Activated naive CD4-positive, alpha-beta T cell treated with anti-CD3 and anti-CD28 coated beads for 36 hours (primary cell): Measurements from ENCODE around the gene KMT2A. TPM values are rescaled to one million over a fixed set of nuclear protein-coding genes. Genes with fewer than 3 reads are reported as not detected.
A peak's percentile ranks its signal among the peaks of the same experiment; 100 is the strongest.
"Not testable (repeated sequence)": the region's sequence is repeated elsewhere in the genome, so short reads cannot be mapped to it uniquely, and the experiment has no call there.

Experiments
- CTCF ChIA-PET: fragments of 350-600 bp; sonication (Branson Sonifier 250); formaldehyde crosslinking; loops from one replicate; lab custom pipeline; 2021; ENCODE audit warnings: antibody characterized with exemption; lab: Charles Lee
- DNase-seq: peaks from one replicate; pipeline ENCODE4 v3.0.0-alpha.2; 2020
- H3K27ac Mint-ChIP-seq: one replicate; pipeline ENCODE4 v1.8.0; 2021; ENCODE audit warnings: mild to moderate bottlenecking, mixed read lengths
- H3K27me3 Mint-ChIP-seq: one replicate; pipeline ENCODE4 v1.8.0; 2021; ENCODE audit warnings: low read depth, mixed read lengths
- H3K36me3 Mint-ChIP-seq: one replicate; pipeline ENCODE4 v1.8.0; 2021; ENCODE audit warnings: low read depth, mixed read lengths
- H3K4me1 Mint-ChIP-seq: one replicate; pipeline ENCODE4 v1.8.0; 2021; ENCODE audit warnings: low read depth, mixed read lengths
- H3K4me3 Mint-ChIP-seq: one replicate; pipeline ENCODE4 v1.8.0; 2021; ENCODE audit warnings: mild to moderate bottlenecking, moderate library complexity, mixed read lengths
- H3K9me3 Mint-ChIP-seq: one replicate; pipeline ENCODE4 v1.8.0; 2021; ENCODE audit warnings: mixed read lengths
- intact Hi-C: fragments of 100-400 bp; cut with micrococcal nuclease; formaldehyde crosslinking; loops from one replicate; pipeline ENCODE4 v1.15.1; 2023
- total RNA-seq, 2 experiments: library from RNA; stranded (reverse); gene quantifications; one replicate each; pipeline ENCODE4 v1.2.3, GENCODE V29; 2021

KMT2A gene
- total RNA-seq, 2 experiments from 2014 or later, result 68.4 to 68.5 TPM

DNA sequence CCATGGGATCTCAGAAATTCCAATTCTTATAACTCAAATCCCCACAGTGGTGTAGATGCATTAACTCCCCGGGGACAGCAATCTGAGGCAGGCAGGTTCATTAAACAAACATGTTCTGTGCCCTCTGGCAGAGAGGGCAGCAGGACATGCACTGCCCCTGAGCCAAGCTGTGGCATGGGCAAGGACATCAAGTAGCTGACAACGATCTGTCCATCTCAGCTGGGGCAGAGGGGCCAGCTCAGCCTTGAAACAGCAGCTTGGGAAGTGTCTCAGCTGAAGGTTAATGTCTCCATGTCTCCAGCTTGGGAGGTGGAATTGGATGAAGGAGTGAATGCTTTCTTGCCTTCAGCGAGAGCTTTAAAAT lies 108.3 kb downstream of the KMT2A start:
- Mint-ChIP-seq H3K27me3 (no peaks in the 10 kb centered on the region), H3K36me3 (peaks cover 4% of the 10 kb centered on the region), H3K27ac (no peak overlapping the region), H3K9me3 (no peaks in the 10 kb centered on the region), H3K4me3 (no peak overlapping the region), H3K4me1 (no peaks in the 10 kb centered on the region)
- CTCF ChIA-PET, result no interaction called here
- intact Hi-C loops, result no loop called here
- DNase-seq, result no peak

GRCh38 chr11:118545533-118545932 lies 109.2 kb downstream of the KMT2A start:
- H3K27me3 Mint-ChIP-seq, result no peaks in the 10 kb centered on the region
- no peak for DNase-seq
- CTCF ChIA-PET, result no interaction called here
- H3K27ac Mint-ChIP-seq, result no peak overlapping the region
- intact Hi-C loops, result no loop called here
- H3K9me3 Mint-ChIP-seq, result no peaks in the 10 kb centered on the region
- H3K36me3 Mint-ChIP-seq, result peaks cover 1% of the 10 kb centered on the region
- no peak overlapping the region for H3K4me3 Mint-ChIP-seq
- H3K4me1 Mint-ChIP-seq, result no peaks in the 10 kb centered on the region

GRCh38 chr11:118547132-118547531 lies 110.8 kb downstream of the KMT2A start:
- intact Hi-C loops, result no loop called here
- H3K27me3 Mint-ChIP-seq, result no peaks in the 10 kb centered on the region

DNA sequence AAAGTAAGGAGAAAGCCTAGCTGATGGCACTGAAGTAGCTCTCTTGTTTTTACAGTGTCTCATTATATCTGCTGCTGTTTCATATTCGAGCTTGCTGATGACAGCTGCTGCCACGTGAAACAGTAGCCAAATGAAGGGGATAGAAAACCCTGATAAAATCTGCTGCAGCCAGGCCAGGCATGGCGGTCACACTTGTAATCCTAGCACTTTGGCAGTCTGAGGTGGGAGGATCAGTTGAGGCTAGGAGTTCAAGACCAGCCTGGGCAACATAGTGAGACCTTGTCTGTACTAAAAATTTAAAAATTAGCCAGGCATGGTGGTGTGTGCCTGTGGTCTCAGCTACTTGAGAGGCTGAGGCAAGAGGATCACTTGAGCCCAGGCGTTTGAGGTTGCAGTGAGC lies 116.0 kb downstream of the KMT2A start:
- Mint-ChIP-seq H3K9me3 (no peaks in the 10 kb centered on the region), H3K36me3 (peaks cover 11% of the 10 kb centered on the region), H3K27me3 (no peaks in the 10 kb centered on the region), H3K4me3 (no peak overlapping the region), H3K27ac (no peak overlapping the region), H3K4me1 (no peaks in the 10 kb centered on the region)
- CTCF ChIA-PET, result no interaction called here
- no peak for DNase-seq
- intact Hi-C loops, result no loop called here

More at GRCh38 chr11:118547132-118547531, 110.8 kb downstream of the KMT2A start:
- no peak overlapping the region for H3K27ac Mint-ChIP-seq
- H3K4me3 Mint-ChIP-seq, result no peak overlapping the region
- H3K9me3 Mint-ChIP-seq, result no peaks in the 10 kb centered on the region
- CTCF ChIA-PET, result interaction anchor here (0.7 kb wide), 1 partner anchor 10 kb away, joined by 3 read pairs; no protein-coding TSS in a partner anchor
- DNase-seq, result no peak
- H3K36me3 Mint-ChIP-seq, result peaks cover 4% of the 10 kb centered on the region
- no peaks in the 10 kb centered on the region for H3K4me1 Mint-ChIP-seq

GRCh38 chr11:118560806-118561205 lies 124.5 kb downstream of the KMT2A start:
- Mint-ChIP-seq H3K4me1 (peaks cover 17% of the 10 kb centered on the region), H3K4me3 (no peak overlapping the region), H3K36me3 (peaks cover 1% of the 10 kb centered on the region), H3K27me3 (no peaks in the 10 kb centered on the region), H3K9me3 (no peaks in the 10 kb centered on the region), H3K27ac (no peak overlapping the region)
- DNase-seq, result no peak
- CTCF ChIA-PET, result no interaction called here
- intact Hi-C loops, result no loop called here

GRCh38 chr11:118565051-118565450 lies 128.8 kb downstream of the KMT2A start:
- H3K4me3 Mint-ChIP-seq, result peak overlapping the region; percentile 70
- no peak for DNase-seq
- no peaks in the 10 kb centered on the region for H3K9me3 Mint-ChIP-seq
- intact Hi-C loops, result no loop called here
- no peaks in the 10 kb centered on the region for H3K27me3 Mint-ChIP-seq
- H3K36me3 Mint-ChIP-seq, result no peaks in the 10 kb centered on the region
- CTCF ChIA-PET, result no interaction called here
- peaks cover 24% of the 10 kb centered on the region for H3K4me1 Mint-ChIP-seq
- no peak overlapping the region for H3K27ac Mint-ChIP-seq

DNA sequence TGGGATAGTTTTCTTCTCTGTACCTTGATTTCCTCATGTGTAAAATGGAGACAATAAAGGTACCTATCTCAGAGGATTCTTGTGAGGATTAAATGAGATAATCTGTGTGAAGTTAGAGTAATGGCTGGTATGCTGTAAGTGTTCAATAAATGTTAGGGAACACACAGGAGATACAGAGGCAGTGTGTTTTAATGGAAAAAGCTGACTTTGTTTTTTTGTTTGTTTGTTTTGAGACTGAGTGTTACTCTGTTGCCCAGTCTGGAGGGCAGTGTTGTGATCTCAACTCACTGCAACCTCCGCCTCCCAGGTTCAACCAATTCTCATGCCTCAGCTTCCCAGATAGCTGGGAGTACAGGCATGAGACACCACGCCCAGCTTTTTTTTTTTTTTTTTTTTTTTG lies 133.4 kb downstream of the KMT2A start:
- peaks cover 41% of the 10 kb centered on the region for H3K4me1 Mint-ChIP-seq
- H3K27me3 Mint-ChIP-seq, result no peaks in the 10 kb centered on the region
- CTCF ChIA-PET, result interaction anchor here (0.5 to 1.6 kb wide), 8 partner anchors 12 to 427 kb away, joined by 3 to 6 read pairs (median 3); no protein-coding TSS in a partner anchor
- intact Hi-C loops, result loop anchor here (1.0 to 5.0 kb wide), 2 partner anchors 267 to 362 kb away; no protein-coding TSS in a partner anchor
- no peak overlapping the region for H3K27ac Mint-ChIP-seq
- no peaks in the 10 kb centered on the region for H3K9me3 Mint-ChIP-seq
- peaks cover 10% of the 10 kb centered on the region for H3K36me3 Mint-ChIP-seq
- no peak for DNase-seq
- H3K4me3 Mint-ChIP-seq, result no peak overlapping the region

GRCh38 chr11:118570787-118571186 lies 134.5 kb downstream of the KMT2A start:
- peak overlapping the region; percentile 94 for H3K27ac Mint-ChIP-seq
- no peaks in the 10 kb centered on the region for H3K27me3 Mint-ChIP-seq
- no peaks in the 10 kb centered on the region for H3K9me3 Mint-ChIP-seq
- CTCF ChIA-PET, result interaction anchor here (0.7 kb wide), 1 partner anchor 425 kb away, joined by 5 read pairs; no protein-coding TSS in a partner anchor
- H3K4me1 Mint-ChIP-seq, result peaks cover 45% of the 10 kb centered on the region
- H3K4me3 Mint-ChIP-seq, result no peak overlapping the region
- H3K36me3 Mint-ChIP-seq, result peaks cover 12% of the 10 kb centered on the region
- no peak for DNase-seq
- intact Hi-C loops, result loop anchor here (5.0 kb wide), 1 partner anchor 363 kb away; no protein-coding TSS in a partner anchor

DNA sequence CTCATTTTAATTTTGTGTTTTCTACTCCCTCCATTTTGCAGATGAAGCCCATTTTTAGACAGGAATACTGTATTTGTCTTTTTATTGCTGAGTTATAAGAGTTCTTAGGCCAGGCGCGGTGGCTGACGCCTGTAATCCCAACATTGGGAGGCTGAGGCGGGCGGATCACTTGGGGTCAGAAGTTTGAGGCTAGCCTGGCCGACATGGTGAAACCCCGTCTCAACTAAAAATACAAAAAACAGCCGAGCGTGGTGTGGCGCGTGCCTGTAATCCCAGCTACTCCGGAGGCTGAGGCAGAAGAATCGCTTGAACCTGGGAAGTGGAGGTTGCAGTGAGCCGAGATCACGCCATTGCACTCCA lies 135.4 kb downstream of the KMT2A start:
- CTCF ChIA-PET, H3K9me3 Mint-ChIP-seq, H3K27me3 Mint-ChIP-seq: not testable (repeated sequence)
- intact Hi-C loops, result loop anchor here (1.0 to 5.0 kb wide), 5 partner anchors 171 to 459 kb away; partner anchors contain the start of genes ATP5MG, RPS25, SLC37A4 and TRAPPC4
- peak; percentile 24 for DNase-seq
- peaks cover 47% of the 10 kb centered on the region for H3K4me1 Mint-ChIP-seq
- peak overlapping the region; percentile 94 for H3K27ac Mint-ChIP-seq
- H3K4me3 Mint-ChIP-seq, result peak overlapping the region; percentile 91
- H3K36me3 Mint-ChIP-seq, result peaks cover 15% of the 10 kb centered on the region

DNA sequence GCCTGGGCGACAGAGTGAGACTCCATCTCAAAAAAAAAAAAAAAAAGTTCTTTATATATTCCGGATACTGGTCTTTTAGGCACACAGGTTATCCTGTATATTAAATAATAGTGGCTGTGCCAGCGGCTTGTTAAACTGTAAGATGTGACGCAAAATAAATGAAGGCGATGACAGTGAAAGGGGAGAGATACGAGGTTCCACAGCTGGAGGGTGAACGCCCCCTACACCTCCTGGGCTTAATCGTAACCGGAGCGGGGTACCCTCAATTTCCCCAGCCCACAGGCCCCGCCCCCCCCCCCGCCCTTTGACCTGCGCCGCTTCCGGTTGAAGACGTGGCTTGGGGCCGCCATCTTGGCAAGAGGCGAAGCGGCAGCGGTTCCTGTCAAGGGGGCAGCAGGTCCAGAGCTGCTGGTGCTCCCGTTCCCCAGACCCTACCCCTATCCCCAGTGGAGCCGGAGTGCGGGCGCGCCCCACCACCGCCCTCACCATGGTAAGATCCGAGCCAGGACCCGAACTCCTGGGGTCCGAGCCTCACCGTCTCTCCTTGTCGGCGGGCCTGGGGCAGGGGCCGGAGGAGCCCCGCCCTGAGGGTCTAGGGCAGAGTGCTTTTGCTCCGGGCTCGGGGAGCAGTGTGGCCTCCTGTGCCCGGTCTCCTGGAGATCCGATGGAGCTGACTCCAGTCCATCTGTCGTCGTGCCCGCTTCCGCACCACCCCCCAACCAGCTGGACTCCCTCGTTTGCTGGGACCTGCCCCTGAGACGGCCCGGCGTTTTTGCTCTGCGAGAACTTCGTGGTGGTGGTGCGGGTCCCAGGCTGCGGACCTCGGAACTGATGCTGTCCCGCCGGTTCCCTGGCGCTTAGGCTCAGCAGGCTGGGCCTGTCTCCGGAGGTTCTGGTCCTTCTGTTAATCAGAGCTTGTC lies 136.0 kb downstream of the KMT2A start, which contains the start of gene ARCN1:
Gene ARCN1 (plus strand): TSS at position 349 of the 920 bp plus-strand sequence. CDS start 139 bp downstream, at position 488.
- intact Hi-C loops, result loop anchor here (1.0 to 5.0 kb wide), 5 partner anchors 172 to 458 kb away; partner anchors contain the start of genes ATP5MG, RPS25, SLC37A4 and TRAPPC4
- peak; percentile 84 for DNase-seq
- Mint-ChIP-seq H3K9me3 (no peaks in the 10 kb centered on the region), H3K27ac (peak within 1 kb of the TSS; percentile 94), H3K36me3 (peaks cover 17% of the 10 kb centered on the region), H3K4me3 (peak within 1 kb of the TSS; percentile 91), H3K4me1 (peaks cover 54% of the 10 kb centered on the region), H3K27me3 (no peaks in the 10 kb centered on the region)
- CTCF ChIA-PET, result interaction anchor here (1.5 kb wide), 1 partner anchor 38 kb away, joined by 5 read pairs; no protein-coding TSS in a partner anchor

- no peaks in the 10 kb centered on the region for H3K27me3 Mint-ChIP-seq
- intact Hi-C loops, result loop anchor here (1.0 to 5.0 kb wide), 7 partner anchors 36 to 457 kb away; partner anchors contain the start of genes ATP5MG, RPS25, SLC37A4 and TRAPPC4
- peak overlapping the region; percentile 94 for H3K27ac Mint-ChIP-seq
- peaks cover 20% of the 10 kb centered on the region for H3K36me3 Mint-ChIP-seq
- CTCF ChIA-PET, result interaction anchor here (1.5 kb wide), 1 partner anchor 37 kb away, joined by 5 read pairs; no protein-coding TSS in a partner anchor
- no peaks in the 10 kb centered on the region for H3K9me3 Mint-ChIP-seq
- H3K4me3 Mint-ChIP-seq, result peak overlapping the region; percentile 91
- peak; percentile 57 for DNase-seq
- peaks cover 58% of the 10 kb centered on the region for H3K4me1 Mint-ChIP-seq
Observed at GRCh38 chr11:118572981-118573550, 136.8 kb downstream of the KMT2A start.

GRCh38 chr11:118574636-118575035 lies 138.3 kb downstream of the KMT2A start:
- Mint-ChIP-seq H3K9me3 (no peaks in the 10 kb centered on the region), H3K27me3 (no peaks in the 10 kb centered on the region), H3K4me3 (peak overlapping the region; percentile 21), H3K27ac (no peak overlapping the region), H3K4me1 (peaks cover 64% of the 10 kb centered on the region), H3K36me3 (peaks cover 20% of the 10 kb centered on the region)
- CTCF ChIA-PET, result interaction anchor here (0.8 kb wide), 1 partner anchor 89 kb away, joined by 3 read pairs; no protein-coding TSS in a partner anchor
- intact Hi-C loops, result loop anchor here (5.0 kb wide), 1 partner anchor 367 kb away; no protein-coding TSS in a partner anchor
- no peak for DNase-seq
